A549 (cell line): ENCODE data around the gene ALKBH2. TPM values are rescaled to one million over a fixed set of nuclear protein-coding genes. Genes with fewer than 3 reads are reported as not detected.

ENCODE experiments used
- ATOH8 ChIP-seq: fragments of 250-450 bp; sonication (Bioruptor Pico); IDR thresholded peaks from 2 replicates; pipeline ENCODE4 v1.5.0; 2020; ENCODE audit warnings: low read depth, mild to moderate bottlenecking, moderate library complexity
- BCL3 ChIP-seq: fragments of >200 bp; sonication (Bioruptor Twin); formaldehyde crosslinking; IDR thresholded peaks from 3 replicates; pipeline ENCODE4 v1.6.1; 2016
- CHD2 ChIP-seq: fragments of 150-350 bp; IDR thresholded peaks from 2 replicates; pipeline ENCODE4 v1.6.1; 2014; ENCODE audit warnings: low read length; ENCODE audit not compliant: partially characterized antibody
- EHF ChIP-seq: fragments of 250-450 bp; sonication (Bioruptor Pico); IDR thresholded peaks from 2 replicates; pipeline ENCODE4 v1.5.0; 2020; ENCODE audit warnings: mild to moderate bottlenecking
- EHMT2 ChIP-seq: fragments of 200-600 bp; sonication (generic); IDR thresholded peaks from 2 replicates; pipeline ENCODE4 v1.6.1; 2016; ENCODE audit warnings: antibody characterized with exemption, low read depth, mild to moderate bottlenecking, moderate library complexity
- ELK1 ChIP-seq: fragments of 150-350 bp; IDR thresholded peaks from 2 replicates; pipeline ENCODE4 v1.6.1; 2014; ENCODE audit warnings: low read depth, mild to moderate bottlenecking, low read length
- EP300 ChIP-seq, 2 experiments: fragments of >200 bp; sonication (Bioruptor Twin); formaldehyde crosslinking; IDR thresholded peaks; 2 replicates in 1 of 2; 3 replicates in 1 of 2; pipeline ENCODE4 v1.6.1; 2016 to 2017
- FOSB ChIP-seq: fragments of 250-450 bp; sonication (Bioruptor Pico); IDR thresholded peaks from 2 replicates; pipeline ENCODE4 v1.5.0; 2020; ENCODE audit warnings: mild to moderate bottlenecking, moderate library complexity
- FOSL2 ChIP-seq, 2 experiments: fragments of 450-650 bp in 1 of 2; fragments of >200 bp in 1 of 2; sonication (Bioruptor Twin) in 1 of 2; formaldehyde crosslinking; IDR thresholded peaks; 2 replicates each; pipeline versions ENCODE4 v1.5.0 to v1.6.1; 2016 to 2020; ENCODE audit warnings: mild to moderate bottlenecking in 1 of 2, moderate library complexity in 1 of 2
- GATA3 ChIP-seq: IDR thresholded peaks from 2 replicates; pipeline ENCODE4 v1.6.1; 2012; ENCODE audit warnings: borderline replicate concordance
- HDAC2 ChIP-seq: fragments of 200-600 bp; sonication (generic); IDR thresholded peaks from 2 replicates; pipeline ENCODE4 v1.6.1; 2016
- HMGXB4 ChIP-seq: fragments of 250-450 bp; sonication (Bioruptor Pico); IDR thresholded peaks from 2 replicates; pipeline ENCODE4 v1.5.0; 2021; ENCODE audit warnings: mild to moderate bottlenecking, moderate library complexity, borderline replicate concordance
- HOXB5 ChIP-seq: fragments of 250-450 bp; sonication (Bioruptor Pico); IDR thresholded peaks from 2 replicates; pipeline ENCODE4 v1.5.0; 2020; ENCODE audit warnings: mild to moderate bottlenecking, moderate library complexity
- KDM1A ChIP-seq: fragments of 200-600 bp; sonication (generic); IDR thresholded peaks from 2 replicates; pipeline ENCODE4 v1.6.1; 2016; ENCODE audit warnings: low read depth, mild to moderate bottlenecking
- MAFK ChIP-seq: fragments of 450-650 bp; IDR thresholded peaks from 2 replicates; pipeline ENCODE4 v1.6.1; 2014; ENCODE audit not compliant: partially characterized antibody
- MAX ChIP-seq: IDR thresholded peaks from 2 replicates; pipeline ENCODE4 v1.6.1; 2012
- MAZ ChIP-seq: fragments of 150-350 bp; IDR thresholded peaks from 2 replicates; pipeline ENCODE4 v1.6.1; 2014; ENCODE audit warnings: antibody characterized with exemption, low read depth, low read length, borderline replicate concordance
- MYC ChIP-seq: IDR thresholded peaks from 2 replicates; pipeline ENCODE4 v1.6.1; 2012; ENCODE audit warnings: mild to moderate bottlenecking, inconsistent platforms, low read length, improper control_type of control experiment, borderline replicate concordance
- NR3C1 ChIP-seq: fragments of >200 bp; sonication (Bioruptor Twin); formaldehyde crosslinking; IDR thresholded peaks from 3 replicates; pipeline ENCODE4 v1.6.1; 2017
- RFX5 ChIP-seq: fragments of 450-650 bp; IDR thresholded peaks from 2 replicates; pipeline ENCODE4 v1.7.1; 2014; ENCODE audit warnings: antibody characterized with exemption, mild to moderate bottlenecking, moderate library complexity
- TP53 ChIP-seq: fragments of 250-450 bp; sonication (Bioruptor Pico); IDR thresholded peaks from 2 replicates; pipeline ENCODE4 v1.5.0; 2021; ENCODE audit warnings: mild to moderate bottlenecking, moderate library complexity
- USF2 ChIP-seq: fragments of 450-650 bp; IDR thresholded peaks from 2 replicates; pipeline ENCODE4 v1.6.1; 2014; ENCODE audit warnings: antibody characterized with exemption
- ZSCAN20 ChIP-seq: fragments of 250-450 bp; sonication (Bioruptor Pico); IDR thresholded peaks from 2 replicates; pipeline ENCODE4 v1.8.0; 2022; ENCODE audit warnings: mild to moderate bottlenecking, moderate library complexity
- polyA plus RNA-seq, 4 experiments: library from polyadenylated mRNA; depleted of rRNA in 3 of 4; stranded (reverse); fragments of >200 nt; fragmentation: RNase III in 1 of 4; extraction: RNeasy Plus Mini Kit Qiagen cat#74134 plus additional on column Dnase treatment in 1 of 4; gene quantifications; 2 replicates in 3 of 4; 3 replicates in 1 of 4; pipeline ENCODE4 v1.2.3, GENCODE V29; 2011 to 2017

ALKBH2 gene
- polyA plus RNA-seq, 2 of the 4 experiments (the other 2 are of a cell fraction): 53.9 to 57.7 TPM

- peak; percentile 85 for TF ChIP-seq USF2
- TF ChIP-seq BCL3: 0 out of 3 replicates have a peak, but pooled peaks have one; percentile 33
- no peak for TF ChIP-seq EHMT2
- TF ChIP-seq MAX: peak; percentile 98
- TF ChIP-seq HMGXB4 (CRISPR knock-in tag): no peak
- TF ChIP-seq CHD2: no peak
- TF ChIP-seq FOSL2 (IDR thresholded peaks at IDR 0.05): no peak
- no peak for TF ChIP-seq FOSL2 (CRISPR knock-in tag; IDR thresholded peaks at IDR 0.05)
- no peak for TF ChIP-seq MAFK
- TF ChIP-seq RFX5: no peak
- TF ChIP-seq TP53 (CRISPR knock-in tag): no peak
- TF ChIP-seq FOSB (CRISPR knock-in tag): no peak
- no peak for TF ChIP-seq HOXB5 (CRISPR knock-in tag)
- no peak for TF ChIP-seq ZSCAN20 (CRISPR knock-in tag)
- 0 out of 2 replicates have a peak, but pooled peaks have one; percentile 14 for TF ChIP-seq GATA3
- TF ChIP-seq EHF (CRISPR knock-in tag): no peak
- no peak for TF ChIP-seq NR3C1
- TF ChIP-seq EP300 (IDR thresholded peaks at IDR 0.05): no peak
- TF ChIP-seq ELK1: no peak
- no peak for TF ChIP-seq ATOH8
- peak; percentile 50; the same call in 1 of the 2 replicates for TF ChIP-seq KDM1A
- peak; percentile 93 for TF ChIP-seq HDAC2
- no peak for TF ChIP-seq MAZ
- TF ChIP-seq MYC: peak; percentile 76; the same call in 1 of the 2 replicates
These were observed 4.3 kb upstream of the ALKBH2 start, which contains the start of gene UNG (continued) for GRCh38 chr12:109097435-109098182.
